ENCODE data around the gene DGKQ.

- no peak for TF ChIP-seq CTCF (IDR thresholded peaks at IDR 0.05)
- no peak for TF ChIP-seq EZH2phosphoT487 (IDR thresholded peaks at IDR 0.05)
Measured at GRCh38 chr4:930028-930551, 43.3 kb downstream of the DGKQ start.
